ENCODE data around the gene PUS7L.
"Not testable (repeated sequence)": the region's sequence is repeated elsewhere in the genome, so short reads cannot be mapped to it uniquely, and the experiment has no call there.

PUS7L gene

GRCh38 chr12:43728698-43729097, 29.9 kb downstream of the PUS7L start:
- TF ChIP-seq CTCF (IDR thresholded peaks at IDR 0.05; ENCODE audit: insufficient read depth, low read depth, low read length, missing control alignments), result no peak
- DNase-seq (ENCODE audit: low read depth), result no peak
- H3K4me3 ChIP-seq (ENCODE audit: low read length), result no peak overlapping the region

GRCh38 chr12:43728117-43728516, 30.5 kb downstream of the PUS7L start:
- DNase-seq (ENCODE audit: low read depth), result no peak
- TF ChIP-seq CTCF (IDR thresholded peaks at IDR 0.05; ENCODE audit: insufficient read depth, low read depth, low read length, missing control alignments), result no peak

GRCh38 chr12:43723134-43723533, 35.5 kb downstream of the PUS7L start:
- DNase-seq (ENCODE audit: low read depth), result no peak
- no peak for TF ChIP-seq CTCF (IDR thresholded peaks at IDR 0.05; ENCODE audit: insufficient read depth, low read depth, low read length, missing control alignments)
- H3K4me3 ChIP-seq (ENCODE audit: low read length), result no peak overlapping the region

More at GRCh38 chr12:43728117-43728516, 30.5 kb downstream of the PUS7L start:
- H3K4me3 ChIP-seq (ENCODE audit: low read length), result no peak overlapping the region

GRCh38 chr12:43722621-43723020, 36.0 kb downstream of the PUS7L start:
- no peak for DNase-seq (ENCODE audit: low read depth)
- no peak for TF ChIP-seq CTCF (IDR thresholded peaks at IDR 0.05; ENCODE audit: insufficient read depth, low read depth, low read length, missing control alignments)
- H3K4me3 ChIP-seq (ENCODE audit: low read length), result no peak overlapping the region

- no peak for DNase-seq (ENCODE audit: low read depth)
- H3K4me3 ChIP-seq (ENCODE audit: low read length), result no peak overlapping the region
- no peak for TF ChIP-seq CTCF (IDR thresholded peaks at IDR 0.05; ENCODE audit: insufficient read depth, low read depth, low read length, missing control alignments)
Measured at GRCh38 chr12:43711348-43711747, 47.2 kb downstream of the PUS7L start.

GRCh38 chr12:43703772-43704171, 54.8 kb downstream of the PUS7L start:
- not testable (repeated sequence) for H3K4me3 ChIP-seq (ENCODE audit: low read length); DNase-seq (ENCODE audit: low read depth)

- H3K4me3 ChIP-seq (ENCODE audit: low read length); DNase-seq (ENCODE audit: low read depth): not testable (repeated sequence)
Measured at GRCh38 chr12:43701194-43701593, 57.4 kb downstream of the PUS7L start.

GRCh38 chr12:43696154-43696553, 62.4 kb downstream of the PUS7L start:
- no peak for TF ChIP-seq CTCF (IDR thresholded peaks at IDR 0.05; ENCODE audit: insufficient read depth, low read depth, low read length, missing control alignments)
- no peak for DNase-seq (ENCODE audit: low read depth)
- no peak overlapping the region for H3K4me3 ChIP-seq (ENCODE audit: low read length)

Data from epithelial cell of esophagus (primary cell).